Heart left ventricle (tissue), 16 donors: Measurements from ENCODE around the gene CHCHD6. TPM values are rescaled to one million over a fixed set of nuclear protein-coding genes. Genes with fewer than 3 reads are reported as not detected.
A peak's percentile ranks its signal among the peaks of the same experiment; 100 is the strongest.

Source experiments
- ATAC-seq, 4 donors: fragments of 200-7000 bp; cut with Tn5 transposase; one replicate each; pipeline ENCODE4 v1.9.1; 2020 to 2022; ENCODE audit warnings: moderate library complexity in 4 of 4, mild to moderate bottlenecking in 3 of 4, moderate number of reproducible peaks in 1 of 4
- DNase-seq, 5 donors: peaks; one replicate each; pipeline ENCODE4 v3.0.0-alpha.2; 2020
- H3K27ac ChIP-seq, 12 donors: fragments of 200-600 bp; sonication (generic) in 4 of 12; one replicate each; pipeline versions ENCODE4 v1.5.0 to v1.8.0; 2016 to 2022; ENCODE audit warnings: mild to moderate bottlenecking in 2 of 12
- H3K27me3 ChIP-seq, 9 donors: fragments of 200-600 bp; sonication (generic) in 2 of 9; one replicate each; pipeline versions ENCODE4 v1.5.1 to v1.8.0; 2016 to 2022; ENCODE audit warnings: mild to moderate bottlenecking in 3 of 9
- H3K36me3 ChIP-seq, 9 donors: fragments of 200-600 bp; sonication (generic) in 2 of 9; one replicate each; pipeline versions ENCODE4 v1.5.0 to v1.8.0; 2018 to 2022; ENCODE audit warnings: mild to moderate bottlenecking in 2 of 9
- H3K4me1 ChIP-seq, 12 donors: fragments of 200-600 bp; sonication (generic) in 4 of 12; one replicate each; pipeline versions ENCODE4 v1.5.0 to v1.8.0; 2016 to 2022; ENCODE audit warnings: mild to moderate bottlenecking in 3 of 12
- H3K4me3 ChIP-seq, 12 donors: fragments of 200-600 bp; sonication (generic) in 4 of 12; one replicate each; pipeline versions ENCODE4 v1.5.0 to v1.8.0; 2017 to 2022; ENCODE audit warnings: mild to moderate bottlenecking in 9 of 12, moderate library complexity in 4 of 12
- H3K9me3 ChIP-seq, 12 donors: fragments of 200-600 bp; sonication (generic) in 4 of 12; one replicate each; pipeline versions ENCODE4 v1.5.0 to v1.8.0; 2016 to 2022; ENCODE audit warnings: mild to moderate bottlenecking in 1 of 12
- POLR2A ChIP-seq, 2 donors: fragments of 450-650 bp; IDR thresholded peaks; one replicate each; pipeline ENCODE4 v1.6.1; 2017; ENCODE audit warnings: antibody characterized with exemption in 2 of 2, mild to moderate bottlenecking in 2 of 2, moderate library complexity in 2 of 2
- WGBS, 4 donors: extraction: QIAGEN DNeasy Blood & Tissue Kit in 2 of 4; methylation state at CpG; one replicate each; pipeline versions ENCODE4 v1.1.5 to v1.1.7; 2013 to 2018; 5-methylcytosine and 5-hydroxymethylcytosine counted together
- intact Hi-C, 10 donors: fragments of 100-400 bp; cut with DNase I; formaldehyde crosslinking; loops; one replicate each; pipeline versions ENCODE4 v1.11.1 to v1.14.2; 2022
- polyA plus RNA-seq, 2 donors: library from polyadenylated mRNA; stranded (reverse); fragments of 200-250 nt; gene quantifications; one replicate each; pipeline ENCODE4 v1.2.3, GENCODE V29; 2013
- total RNA-seq, 9 donors: library from RNA; depleted of rRNA in 2 of 9; stranded (reverse); fragments of >200 nt in 2 of 9; fragmentation: NEBNext Ultra II Directional in 3 of 9; extraction: Animal tissue kit (Norgen Biotek cat#: 25700) in 3 of 9; gene quantifications; one replicate each; pipeline versions ENCODE4 v1.1.0 to v1.2.4, GENCODE V29; 2016 to 2023
- TF ChIP-seq, protein P1 (sequence below), 12 donors: fragments of 200-600 bp; sonication (generic) in 4 of 12; IDR thresholded peaks; one replicate each; pipeline versions ENCODE4 v1.5.0 to v1.8.0; 2018 to 2022; ENCODE audit warnings: antibody characterized with exemption in 12 of 12, mild to moderate bottlenecking in 5 of 12
- donor health status: ischemic (EF 13 %, LVEDD 7.1; RV severe dilation, severe dysfunction).
- donor health status: healthy with polysubstance abuse.
- donor health status: DM: no; HTN: yes; CAD: no.
- donor health status: DM: no; HTN: no; CAD: no.
- donor health status: ischemic (EF 25% LVEDD 6.9; RV normal size, moderate dysfunction).
- donor health status: ischemic (EF 25% LVEDD 5.7; RV mildly dilated, moderate dysfunction).
- donor health status: healthy.
- donor health status: DM: yes; HTN: yes; CAD: no.
- donor health status: ischemic (EF 35%, LVEDD 5.7; RV mildly dilated, moderate dysfunction).
- donor health status: nonischemic (EF 11% LVEDD 7.7; RV severe dilation, severe dysfunction).
- donor health status: DM: yes; HTN: yes; CAD: no.
- donor health status: PGD.
- donor health status: ischemic (EF 29% LVEDD 5.4; RV normal size, mild dysfunction).
- donor health status: nonischemic (EF 23%, LVEDD 6.1; RV moderate dilation, normal function).

The CHCHD6 gene
- total and polyA plus RNA-seq, 11 donors: 7.7 to 29.3 (median 11.6) TPM

DNA sequence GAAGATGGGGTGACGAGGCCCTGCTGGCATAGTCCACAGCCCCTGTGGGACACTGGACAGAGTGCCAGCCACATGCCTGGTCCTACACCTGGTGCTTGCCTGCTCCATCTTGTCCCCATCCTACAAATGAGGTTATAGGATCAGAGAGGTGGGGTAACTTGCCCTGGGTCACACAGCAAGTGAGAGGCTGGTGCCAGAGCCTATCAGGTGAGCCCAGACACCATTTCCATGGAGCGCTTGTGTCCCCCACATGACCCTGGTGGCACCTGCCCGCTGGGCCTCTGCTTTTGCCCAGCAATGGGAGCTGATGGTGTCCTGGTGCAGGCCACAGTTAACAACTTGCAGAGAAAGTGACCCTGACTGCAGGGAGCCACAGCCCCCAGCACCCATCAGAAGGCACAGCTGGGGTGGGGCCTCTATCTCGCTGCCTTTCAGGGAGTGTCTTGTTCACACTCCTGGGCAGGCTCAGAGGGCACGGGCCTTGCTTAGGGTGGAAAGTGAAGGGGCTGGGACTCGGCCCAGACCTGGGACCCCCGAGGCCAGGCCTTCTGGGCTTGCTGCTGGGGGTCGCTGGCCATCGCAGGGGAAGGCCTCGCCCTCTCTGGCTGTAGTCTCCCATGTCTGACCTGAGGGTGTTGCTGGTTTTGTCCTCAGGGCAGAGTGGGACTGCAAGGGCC lies 286.1 kb downstream of the CHCHD6 start:
- DNase-seq: no peak
- H3K4me1 ChIP-seq: peaks cover 9 to 66% (median 42%) of the 10 kb centered on the region in 12 donors
- no peak overlapping the region for H3K27ac ChIP-seq

DNA sequence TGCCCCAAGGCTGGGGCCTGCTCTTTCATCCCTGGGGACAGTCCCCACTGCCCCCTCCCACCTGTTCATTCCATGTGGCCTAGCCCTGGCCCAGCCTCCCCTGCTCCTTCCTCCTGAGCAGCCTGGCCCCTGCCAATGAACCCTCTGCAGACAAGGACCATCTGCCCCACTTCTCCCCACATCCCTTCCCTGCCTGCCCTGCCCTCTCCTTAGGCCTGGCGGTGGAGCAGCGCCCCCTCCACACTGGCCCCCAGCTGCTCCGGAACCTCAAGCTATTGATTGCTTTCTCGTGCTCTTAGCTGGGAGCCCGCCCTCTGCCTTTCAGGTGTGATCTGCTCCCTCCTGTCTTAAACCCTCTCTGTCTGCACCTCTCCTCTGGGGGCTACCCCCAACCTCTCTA lies 286.9 kb downstream of the CHCHD6 start:
- Histone ChIP-seq H3K4me1 (peaks cover 11 to 65% (median 43%) of the 10 kb centered on the region in 12 donors), H3K27me3 (no peaks in the 10 kb centered on the region), H3K9me3 (no peaks in the 10 kb centered on the region), H3K4me3 (no peak overlapping the region), H3K36me3 (peaks cover 0 to 30% (median 16%) of the 10 kb centered on the region in 9 donors), H3K27ac (no peak overlapping the region)
- no peak for TF ChIP-seq POLR2A (IDR thresholded peaks at IDR 0.05)
- TF ChIP-seq, protein P1, sequence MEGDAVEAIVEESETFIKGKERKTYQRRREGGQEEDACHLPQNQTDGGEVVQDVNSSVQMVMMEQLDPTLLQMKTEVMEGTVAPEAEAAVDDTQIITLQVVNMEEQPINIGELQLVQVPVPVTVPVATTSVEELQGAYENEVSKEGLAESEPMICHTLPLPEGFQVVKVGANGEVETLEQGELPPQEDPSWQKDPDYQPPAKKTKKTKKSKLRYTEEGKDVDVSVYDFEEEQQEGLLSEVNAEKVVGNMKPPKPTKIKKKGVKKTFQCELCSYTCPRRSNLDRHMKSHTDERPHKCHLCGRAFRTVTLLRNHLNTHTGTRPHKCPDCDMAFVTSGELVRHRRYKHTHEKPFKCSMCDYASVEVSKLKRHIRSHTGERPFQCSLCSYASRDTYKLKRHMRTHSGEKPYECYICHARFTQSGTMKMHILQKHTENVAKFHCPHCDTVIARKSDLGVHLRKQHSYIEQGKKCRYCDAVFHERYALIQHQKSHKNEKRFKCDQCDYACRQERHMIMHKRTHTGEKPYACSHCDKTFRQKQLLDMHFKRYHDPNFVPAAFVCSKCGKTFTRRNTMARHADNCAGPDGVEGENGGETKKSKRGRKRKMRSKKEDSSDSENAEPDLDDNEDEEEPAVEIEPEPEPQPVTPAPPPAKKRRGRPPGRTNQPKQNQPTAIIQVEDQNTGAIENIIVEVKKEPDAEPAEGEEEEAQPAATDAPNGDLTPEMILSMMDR (IDR thresholded peaks at IDR 0.05): no peak
- intact Hi-C loops: loop anchor here in 5 of 10 donors (10.0 kb wide), 2 partner anchors 184 to 464 kb away; no protein-coding TSS in a partner anchor
- DNase-seq (no peak), ATAC-seq (no peak)
- 91 to 94% (median 92%) methylated on average over 5 of the region's 5 CpGs for WGBS, 4 donors

More for the DNA sequence above, 286.1 kb downstream of the CHCHD6 start:
- Histone ChIP-seq H3K9me3 (no peaks in the 10 kb centered on the region), H3K36me3 (peaks cover 0 to 30% (median 16%) of the 10 kb centered on the region in 9 donors), H3K27me3 (no peaks in the 10 kb centered on the region), H3K4me3 (no peak overlapping the region)
- TF ChIP-seq POLR2A (IDR thresholded peaks at IDR 0.05): no peak
- TF ChIP-seq, protein P1 (IDR thresholded peaks at IDR 0.05): no peak
- whole genome bisulfite sequencing, 4 donors: 81 to 94% (median 91%) methylated on average over 2 to 10 of the region's 10 CpGs
- intact Hi-C loops: loop anchor here in 5 of 10 donors (10.0 kb wide), 2 partner anchors 185 to 465 kb away; no protein-coding TSS in a partner anchor
- no peak for ATAC-seq

GRCh38 chr3:126991366-126992200 lies 287.5 kb downstream of the CHCHD6 start:
- peak; percentile 8 to 50 (median 21) for ATAC-seq
- Histone ChIP-seq H3K27ac (no peak overlapping the region), H3K4me1 (peaks cover 11 to 63% (median 41%) of the 10 kb centered on the region in 12 donors), H3K9me3 (no peaks in the 10 kb centered on the region), H3K4me3 (no peak overlapping the region), H3K36me3 (peaks cover 0 to 30% (median 16%) of the 10 kb centered on the region in 9 donors), H3K27me3 (no peaks in the 10 kb centered on the region)
- no peak for DNase-seq
- WGBS, 4 donors: 76 to 87% (median 84%) methylated on average over 13 to 24 of the region's 24 CpGs
- TF ChIP-seq POLR2A (IDR thresholded peaks at IDR 0.05): no peak
- TF ChIP-seq, protein P1 (IDR thresholded peaks at IDR 0.05): no peak
- intact Hi-C loops: loop anchor here in 5 of 10 donors (10.0 kb wide), 2 partner anchors 183 to 463 kb away; no protein-coding TSS in a partner anchor

DNA sequence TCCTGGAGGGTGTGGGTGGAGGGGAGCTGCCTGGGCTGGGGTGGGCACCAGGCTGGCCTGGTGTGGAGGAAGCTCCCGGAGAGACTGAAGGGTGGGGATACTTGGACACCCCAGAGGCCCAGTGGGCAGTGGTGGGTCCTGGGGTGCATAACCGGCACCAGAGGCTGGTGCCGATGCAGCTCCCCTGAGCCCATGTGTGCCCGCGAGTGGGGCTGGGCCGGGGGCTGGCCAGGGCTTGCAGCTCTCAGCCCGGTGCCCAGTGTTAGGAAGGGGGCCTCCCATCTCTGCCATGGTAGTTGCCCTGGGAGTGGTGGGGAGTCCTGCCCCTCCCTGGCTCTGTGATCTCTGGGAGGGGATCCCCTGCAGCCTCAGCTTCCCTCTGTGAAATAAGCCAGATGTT lies 288.2 kb downstream of the CHCHD6 start:
- TF ChIP-seq, protein P1 (IDR thresholded peaks at IDR 0.05): no peak
- TF ChIP-seq POLR2A (IDR thresholded peaks at IDR 0.05): no peak
- no peak for DNase-seq
- 90 to 100% (median 94%) methylated on average over 3 to 7 of the region's 7 CpGs for WGBS, 4 donors
- Histone ChIP-seq H3K4me1 (peaks cover 11 to 63% (median 42%) of the 10 kb centered on the region in 12 donors), H3K9me3 (no peaks in the 10 kb centered on the region), H3K27me3 (no peaks in the 10 kb centered on the region), H3K36me3 (peaks cover 0 to 30% (median 16%) of the 10 kb centered on the region in 9 donors), H3K4me3 (no peak overlapping the region), H3K27ac (no peak overlapping the region)
- no peak for ATAC-seq
- intact Hi-C loops: loop anchor here in 5 of 10 donors (10.0 kb wide), 2 partner anchors 183 to 463 kb away; no protein-coding TSS in a partner anchor
